Cerebellar cortex (tissue), 1 donor: ENCODE measurements around the gene BRICD5.
"Not testable (repeated sequence)": the region's sequence is repeated elsewhere in the genome, so short reads cannot be mapped to it uniquely, and the experiment has no call there.

Experiments
- DNase-seq: peaks from one replicate; pipeline ENCODE4 v3.0.0-alpha.2; 2015; ENCODE audit warnings: low spot score

The BRICD5 gene

GRCh38 chr16:2210386-2211365 is at the start of gene BRICD5:
TSS of gene BRICD5 (minus strand) at chr16:2210863. CDS start at chr16:2210833, 30 bp downstream.
- peak; percentile 35 for DNase-seq

- no peak for DNase-seq
Observed at GRCh38 chr16:2260250-2260649, 49.6 kb upstream of the BRICD5 start.

- DNase-seq, result not testable (repeated sequence)
Observed at GRCh38 chr16:2258530-2258929, 47.9 kb upstream of the BRICD5 start.

GRCh38 chr16:2257726-2258125 is 47.1 kb upstream of the BRICD5 start:
- no peak for DNase-seq

GRCh38 chr16:2256531-2257140 is 46.0 kb upstream of the BRICD5 start:
- DNase-seq, result no peak

- no peak for DNase-seq
Observed at GRCh38 chr16:2253293-2253692, 42.6 kb upstream of the BRICD5 start.

- no peak for DNase-seq
Observed at GRCh38 chr16:2252806-2253148, 42.1 kb upstream of the BRICD5 start.

- peak; percentile 94 for DNase-seq
Observed at GRCh38 chr16:2251296-2252111, 40.8 kb upstream of the BRICD5 start, which contains the start of gene ECI1. TSS of gene ECI1 (minus strand) at chr16:2251587. CDS start at chr16:2251566, 21 bp downstream.

- DNase-seq, result no peak
Observed at GRCh38 chr16:2250652-2251295, 40.1 kb upstream of the BRICD5 start.

- no peak for DNase-seq
Observed at GRCh38 chr16:2246301-2246885, 35.7 kb upstream of the BRICD5 start.

- no peak for DNase-seq
Observed at GRCh38 chr16:2244926-2245795, 34.5 kb upstream of the BRICD5 start.

- no peak for DNase-seq
Observed at GRCh38 chr16:2244301-2244700, 33.6 kb upstream of the BRICD5 start.

- no peak for DNase-seq
Observed at GRCh38 chr16:2243781-2244180, 33.1 kb upstream of the BRICD5 start.

- DNase-seq, result no peak
Observed at GRCh38 chr16:2243031-2243528, 32.4 kb upstream of the BRICD5 start.

GRCh38 chr16:2242598-2242997 is 31.9 kb upstream of the BRICD5 start:
- no peak for DNase-seq

GRCh38 chr16:2240331-2240730 is 29.7 kb upstream of the BRICD5 start:
- DNase-seq, result not testable (repeated sequence)

GRCh38 chr16:2238838-2239675 is 28.4 kb upstream of the BRICD5 start:
- peak; percentile 28 for DNase-seq

GRCh38 chr16:2238150-2238837 is 27.6 kb upstream of the BRICD5 start:
- no peak for DNase-seq
